GM19043 (cell line): ENCODE measurements around the gene TAF13.

Experiments
- ATAC-seq: cut with Tn5 transposase; IDR thresholded peaks from one replicate; pipeline ENCODE4 v1.9.1; 2021; ENCODE audit warnings: low read depth; ENCODE audit not compliant: unreplicated experiment

TAF13 gene

GRCh38 chr1:109075531-109076490 lies at the start of gene TAF13:
Gene TAF13, minus strand, starts transcription at chr1:109076003. Its CDS starts 56 bp downstream, at chr1:109075947.
- ATAC-seq = peak; percentile 100

- no peak for ATAC-seq
These were observed 44.6 kb upstream of the TAF13 start for GRCh38 chr1:109120356-109120755.

- ATAC-seq = no peak
These were observed 42.3 kb upstream of the TAF13 start for GRCh38 chr1:109118089-109118488.

- ATAC-seq = no peak
These were observed 40.5 kb upstream of the TAF13 start for GRCh38 chr1:109116286-109116685.

GRCh38 chr1:109115685-109116084 lies 39.9 kb upstream of the TAF13 start:
- no peak for ATAC-seq

GRCh38 chr1:109114342-109114674 lies 38.5 kb upstream of the TAF13 start:
- no peak for ATAC-seq

- ATAC-seq = no peak
These were observed 38.0 kb upstream of the TAF13 start, which contains the start of gene ELAPOR1 for GRCh38 chr1:109113590-109114341. Gene ELAPOR1, plus strand, starts transcription at chr1:109114115. Its CDS starts 69 bp downstream, at chr1:109114184.

GRCh38 chr1:109112652-109113285 lies 37.0 kb upstream of the TAF13 start:
- peak; percentile 56 for ATAC-seq

GRCh38 chr1:109112056-109112651 lies 36.4 kb upstream of the TAF13 start:
- peak; percentile 34 for ATAC-seq

- no peak for ATAC-seq
These were observed 35.7 kb upstream of the TAF13 start for GRCh38 chr1:109111386-109112055.

GRCh38 chr1:109109906-109110305 lies 34.1 kb upstream of the TAF13 start:
- ATAC-seq = no peak

- no peak for ATAC-seq
These were observed 32.0 kb upstream of the TAF13 start for GRCh38 chr1:109107785-109108184.

- no peak for ATAC-seq
These were observed 30.1 kb upstream of the TAF13 start for GRCh38 chr1:109105881-109106280.

GRCh38 chr1:109104364-109105151 lies 28.8 kb upstream of the TAF13 start:
- no peak for ATAC-seq

GRCh38 chr1:109099938-109100773 lies 24.4 kb upstream of the TAF13 start:
- peak; percentile 83 for ATAC-seq

- no peak for ATAC-seq
These were observed 20.3 kb upstream of the TAF13 start for GRCh38 chr1:109096120-109096519.

GRCh38 chr1:109095631-109096030 lies 19.8 kb upstream of the TAF13 start:
- no peak for ATAC-seq

- no peak for ATAC-seq
These were observed 19.1 kb upstream of the TAF13 start for GRCh38 chr1:109094871-109095270.
